ENCODE results near the gene LANCL3. TPM values are rescaled to one million over a fixed set of nuclear protein-coding genes. Genes with fewer than 3 reads are reported as not detected.

LANCL3 gene
- total RNA-seq, 1 experiment from 2014 or later, result 0.03 TPM

DNA sequence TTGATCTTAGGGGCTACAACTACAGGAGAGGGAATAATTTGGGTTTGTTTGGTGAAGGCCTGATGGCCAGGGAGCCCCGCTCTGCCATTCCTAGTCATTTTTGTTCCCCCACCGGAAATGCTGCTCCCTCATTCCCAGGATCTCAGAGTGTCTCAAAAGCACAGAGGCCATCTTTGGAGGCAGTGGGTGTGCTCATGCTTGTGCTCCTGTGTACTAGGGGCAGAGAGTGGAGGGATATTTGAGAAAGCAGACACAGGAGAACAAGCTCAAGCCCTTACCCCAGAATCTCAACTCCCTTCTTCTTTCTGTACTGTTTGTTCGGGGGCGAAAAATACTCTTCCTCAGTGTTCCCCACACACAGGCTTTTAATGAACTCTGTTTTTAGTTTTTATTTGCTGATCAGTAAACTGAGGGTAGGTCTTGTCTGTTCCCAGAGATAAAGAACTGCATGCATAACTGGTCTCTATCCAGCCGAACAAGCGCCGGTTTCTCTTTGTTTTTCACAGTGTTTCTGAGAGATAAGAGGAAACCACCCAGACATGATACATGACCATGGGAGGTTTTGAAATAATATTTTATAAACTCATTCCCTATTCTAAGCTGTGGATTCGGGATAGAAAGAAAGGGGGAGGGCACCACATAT, 81.2 kb downstream of the LANCL3 start:
- H3K27ac ChIP-seq (ENCODE audit: low read length), result no peak overlapping the region
- intact Hi-C loops (cut with micrococcal nuclease; ENCODE audit: unreplicated experiment), result no loop called here
- ATAC-seq (no peak), DNase-seq (ENCODE audit: low read depth, low spot score) (no peak)
- H3K4me3 ChIP-seq (ENCODE audit: low read depth in 2 of 2, low read length in 2 of 2), result no peak overlapping the region
- H3K9me3 ChIP-seq (ENCODE audit: control insufficient read depth, insufficient read depth, low read depth, low read length), result no peaks in the 10 kb centered on the region
- POLR2A ChIA-PET, result no interaction called here
- CTCF ChIA-PET, result no interaction called here
- H3K36me3 ChIP-seq (ENCODE audit: control insufficient read depth, insufficient read depth, low read length), result no peaks in the 10 kb centered on the region
- TF ChIP-seq, protein P1, sequence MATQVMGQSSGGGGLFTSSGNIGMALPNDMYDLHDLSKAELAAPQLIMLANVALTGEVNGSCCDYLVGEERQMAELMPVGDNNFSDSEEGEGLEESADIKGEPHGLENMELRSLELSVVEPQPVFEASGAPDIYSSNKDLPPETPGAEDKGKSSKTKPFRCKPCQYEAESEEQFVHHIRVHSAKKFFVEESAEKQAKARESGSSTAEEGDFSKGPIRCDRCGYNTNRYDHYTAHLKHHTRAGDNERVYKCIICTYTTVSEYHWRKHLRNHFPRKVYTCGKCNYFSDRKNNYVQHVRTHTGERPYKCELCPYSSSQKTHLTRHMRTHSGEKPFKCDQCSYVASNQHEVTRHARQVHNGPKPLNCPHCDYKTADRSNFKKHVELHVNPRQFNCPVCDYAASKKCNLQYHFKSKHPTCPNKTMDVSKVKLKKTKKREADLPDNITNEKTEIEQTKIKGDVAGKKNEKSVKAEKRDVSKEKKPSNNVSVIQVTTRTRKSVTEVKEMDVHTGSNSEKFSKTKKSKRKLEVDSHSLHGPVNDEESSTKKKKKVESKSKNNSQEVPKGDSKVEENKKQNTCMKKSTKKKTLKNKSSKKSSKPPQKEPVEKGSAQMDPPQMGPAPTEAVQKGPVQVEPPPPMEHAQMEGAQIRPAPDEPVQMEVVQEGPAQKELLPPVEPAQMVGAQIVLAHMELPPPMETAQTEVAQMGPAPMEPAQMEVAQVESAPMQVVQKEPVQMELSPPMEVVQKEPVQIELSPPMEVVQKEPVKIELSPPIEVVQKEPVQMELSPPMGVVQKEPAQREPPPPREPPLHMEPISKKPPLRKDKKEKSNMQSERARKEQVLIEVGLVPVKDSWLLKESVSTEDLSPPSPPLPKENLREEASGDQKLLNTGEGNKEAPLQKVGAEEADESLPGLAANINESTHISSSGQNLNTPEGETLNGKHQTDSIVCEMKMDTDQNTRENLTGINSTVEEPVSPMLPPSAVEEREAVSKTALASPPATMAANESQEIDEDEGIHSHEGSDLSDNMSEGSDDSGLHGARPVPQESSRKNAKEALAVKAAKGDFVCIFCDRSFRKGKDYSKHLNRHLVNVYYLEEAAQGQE (IDR thresholded peaks at IDR 0.05; ENCODE audit: insufficient read depth in 1 of 2, low read depth in 2 of 2, low read length in 1 of 2), result no peak
- in situ Hi-C loops (cut with HindIII; ENCODE audit: low pct_unique_long_range_greater_than_20kb, low sequenced_read_pairs), result no loop called here
- BruUV-seq (replicated peaks), result no TSS peak
- no peaks in the 10 kb centered on the region for H3K4me1 ChIP-seq (ENCODE audit: control insufficient read depth, insufficient read depth, low read length)
- no peaks in the 10 kb centered on the region for H3K27me3 ChIP-seq (ENCODE audit: control insufficient read depth, insufficient read depth, low read length)

DNA sequence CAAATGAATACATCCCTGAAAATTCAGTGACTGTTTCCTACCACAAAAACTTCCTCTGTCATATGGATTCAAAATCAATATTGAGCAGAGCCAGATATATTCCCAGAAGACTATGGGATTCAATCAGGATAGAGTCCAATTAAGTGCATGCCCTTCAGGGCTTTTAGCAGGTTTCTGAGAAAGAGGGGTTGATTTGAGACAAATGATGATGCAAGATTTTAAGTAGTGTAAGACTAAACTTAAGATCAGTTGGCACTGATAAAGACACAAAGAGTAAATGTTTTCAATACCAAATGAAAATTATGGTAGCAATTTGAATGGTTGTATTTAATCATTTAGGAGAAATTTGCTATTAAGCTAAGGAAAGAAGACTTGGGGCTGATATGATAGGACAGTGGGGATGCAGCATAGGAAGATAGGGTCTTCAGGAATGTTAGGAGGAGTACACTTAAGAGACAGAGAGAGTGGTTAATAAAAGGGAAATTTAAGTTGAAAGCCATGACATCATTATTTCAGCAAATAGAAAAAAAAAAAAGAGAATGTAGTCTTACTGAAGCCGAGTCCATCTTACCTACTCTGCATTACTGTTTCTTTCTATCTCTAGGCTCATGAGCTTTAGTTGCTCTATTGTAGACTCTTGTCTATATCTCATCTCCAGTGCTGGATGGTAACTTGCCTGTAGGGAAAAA, 82.1 kb downstream of the LANCL3 start:
- Histone ChIP-seq H3K36me3 (ENCODE audit: control insufficient read depth, insufficient read depth, low read length) (no peaks in the 10 kb centered on the region), H3K27me3 (ENCODE audit: control insufficient read depth, insufficient read depth, low read length) (no peaks in the 10 kb centered on the region), H3K4me1 (ENCODE audit: control insufficient read depth, insufficient read depth, low read length) (no peaks in the 10 kb centered on the region), H3K9me3 (ENCODE audit: control insufficient read depth, insufficient read depth, low read depth, low read length) (no peaks in the 10 kb centered on the region), H3K4me3 (ENCODE audit: low read depth in 2 of 2, low read length in 2 of 2) (no peak overlapping the region), H3K27ac (ENCODE audit: low read length) (no peak overlapping the region)
- ATAC-seq (no peak), DNase-seq (ENCODE audit: low read depth, low spot score) (no peak)
- in situ Hi-C loops (cut with HindIII; ENCODE audit: low pct_unique_long_range_greater_than_20kb, low sequenced_read_pairs) (no loop called here), intact Hi-C loops (cut with micrococcal nuclease; ENCODE audit: unreplicated experiment) (no loop called here)
- POLR2A ChIA-PET, result no interaction called here
- CTCF ChIA-PET, result no interaction called here
- TF ChIP-seq, protein P1 (IDR thresholded peaks at IDR 0.05; ENCODE audit: insufficient read depth in 1 of 2, low read depth in 2 of 2, low read length in 1 of 2), result no peak
- TF ChIP-seq POLR2AphosphoS5 (IDR thresholded peaks at IDR 0.05; ENCODE audit: low read depth, low read length) (no peak), SIN3A (IDR thresholded peaks at IDR 0.05; ENCODE audit: borderline replicate concordance, insufficient read depth, low read depth, low read length) (no peak), TCF7L2 (IDR thresholded peaks at IDR 0.05; ENCODE audit: low read depth, low read length) (no peak)
- TF ChIP-seq, protein P2, sequence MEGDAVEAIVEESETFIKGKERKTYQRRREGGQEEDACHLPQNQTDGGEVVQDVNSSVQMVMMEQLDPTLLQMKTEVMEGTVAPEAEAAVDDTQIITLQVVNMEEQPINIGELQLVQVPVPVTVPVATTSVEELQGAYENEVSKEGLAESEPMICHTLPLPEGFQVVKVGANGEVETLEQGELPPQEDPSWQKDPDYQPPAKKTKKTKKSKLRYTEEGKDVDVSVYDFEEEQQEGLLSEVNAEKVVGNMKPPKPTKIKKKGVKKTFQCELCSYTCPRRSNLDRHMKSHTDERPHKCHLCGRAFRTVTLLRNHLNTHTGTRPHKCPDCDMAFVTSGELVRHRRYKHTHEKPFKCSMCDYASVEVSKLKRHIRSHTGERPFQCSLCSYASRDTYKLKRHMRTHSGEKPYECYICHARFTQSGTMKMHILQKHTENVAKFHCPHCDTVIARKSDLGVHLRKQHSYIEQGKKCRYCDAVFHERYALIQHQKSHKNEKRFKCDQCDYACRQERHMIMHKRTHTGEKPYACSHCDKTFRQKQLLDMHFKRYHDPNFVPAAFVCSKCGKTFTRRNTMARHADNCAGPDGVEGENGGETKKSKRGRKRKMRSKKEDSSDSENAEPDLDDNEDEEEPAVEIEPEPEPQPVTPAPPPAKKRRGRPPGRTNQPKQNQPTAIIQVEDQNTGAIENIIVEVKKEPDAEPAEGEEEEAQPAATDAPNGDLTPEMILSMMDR (IDR thresholded peaks at IDR 0.05), result no peak
- no TSS peak for BruUV-seq (replicated peaks)

Measured in Panc1 (cell line).